ENCODE results near the gene ARL15. TPM values are rescaled to one million over a fixed set of nuclear protein-coding genes. Genes with fewer than 3 reads are reported as not detected.

ARL15 gene
- total and polyA plus RNA-seq, 2 of the 8 experiments (the other 6 are each of a cell fraction or from before 2014, with no cell fraction given) = 9.9 to 21.2 TPM

GRCh38 chr5:54298947-54299346, 11.4 kb downstream of the ARL15 start (continued):
- TF ChIP-seq CHD7 (IDR thresholded peaks at IDR 0.05; ENCODE audit: insufficient replicate concordance, low read length) (no peak), KDM1A (IDR thresholded peaks at IDR 0.05; ENCODE audit: borderline replicate concordance, low read length) (no peak)

Data from H1 (cell line).